ENCODE data around the gene F12.

DNA sequence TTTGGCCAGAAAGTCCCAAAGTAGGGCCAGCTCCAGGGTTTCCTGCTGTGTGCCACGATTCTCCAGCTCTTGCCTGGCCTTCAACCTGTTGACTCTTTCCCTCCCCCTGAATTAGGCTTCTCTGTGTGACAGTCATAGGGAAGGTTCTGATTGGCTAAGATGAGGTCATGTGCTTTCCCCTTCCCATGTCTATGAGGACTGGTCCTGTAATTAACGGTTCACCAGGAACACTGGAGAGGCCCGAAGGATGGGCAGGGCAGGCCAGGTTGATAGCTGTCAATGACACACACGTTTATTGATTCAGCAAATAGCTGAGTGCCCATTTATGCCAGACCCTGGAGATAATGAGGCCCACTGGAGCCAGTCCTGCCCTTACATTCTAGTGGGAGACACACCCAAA lies 28.3 kb upstream of the F12 start:
- no peak for TF ChIP-seq TARDBP (IDR thresholded peaks at IDR 0.05)
- no peak for TF ChIP-seq SP1 (IDR thresholded peaks at IDR 0.05)
- no peak for TF ChIP-seq BHLHE40 (IDR thresholded peaks at IDR 0.05; ENCODE audit: borderline replicate concordance)
- TF ChIP-seq SUZ12 (IDR thresholded peaks at IDR 0.05) = no peak
- TF ChIP-seq FOXA1 (IDR thresholded peaks at IDR 0.05) = no peak
- no peak for TF ChIP-seq ELF4 (IDR thresholded peaks at IDR 0.05)
- no peak for TF ChIP-seq LEF1 (IDR thresholded peaks at IDR 0.05; ENCODE audit: borderline replicate concordance)
- no peak for TF ChIP-seq HDGF (IDR thresholded peaks at IDR 0.05; ENCODE audit: borderline replicate concordance)
